Measurements from ENCODE around the gene SLC15A4. TPM values are rescaled to one million over a fixed set of nuclear protein-coding genes. Genes with fewer than 3 reads are reported as not detected.
"Not testable (repeated sequence)": the region's sequence is repeated elsewhere in the genome, so short reads cannot be mapped to it uniquely, and the experiment has no call there.

SLC15A4 gene
- polyA plus RNA-seq, 1 donor: 37.3 TPM

GRCh38 chr12:128848371-128848770 is 24.6 kb upstream of the SLC15A4 start:
- DNase-seq: no peak

- not testable (repeated sequence) for DNase-seq
These were observed 22.9 kb upstream of the SLC15A4 start for GRCh38 chr12:128846671-128847070.

GRCh38 chr12:128844031-128844635 is 20.4 kb upstream of the SLC15A4 start:
- no peak for DNase-seq

- no peak for DNase-seq
These were observed 19.8 kb upstream of the SLC15A4 start for GRCh38 chr12:128843538-128843937.

GRCh38 chr12:128842579-128842978 is 18.8 kb upstream of the SLC15A4 start:
- DNase-seq: no peak

- peak; percentile 27 for DNase-seq
These were observed 17.2 kb upstream of the SLC15A4 start for GRCh38 chr12:128840862-128841468.

GRCh38 chr12:128839885-128840284 is 16.1 kb upstream of the SLC15A4 start:
- not testable (repeated sequence) for DNase-seq

GRCh38 chr12:128833418-128833817 is 9.7 kb upstream of the SLC15A4 start:
- DNase-seq: no peak

GRCh38 chr12:128830505-128830893 is 6.7 kb upstream of the SLC15A4 start:
- no peak for DNase-seq

- no peak for DNase-seq
These were observed 6.2 kb upstream of the SLC15A4 start for GRCh38 chr12:128829861-128830504.

- no peak for DNase-seq
These were observed 4.0 kb upstream of the SLC15A4 start for GRCh38 chr12:128827724-128828123.

GRCh38 chr12:128825835-128826234 is 2.1 kb upstream of the SLC15A4 start:
- DNase-seq: no peak

GRCh38 chr12:128823216-128823915 is 392 bp downstream of the SLC15A4 start:
- DNase-seq: no peak

GRCh38 chr12:128820723-128821432 is 2.9 kb downstream of the SLC15A4 start:
- no peak for DNase-seq

- DNase-seq: no peak
These were observed 3.5 kb downstream of the SLC15A4 start for GRCh38 chr12:128820253-128820652.

- no peak for DNase-seq
These were observed 4.2 kb downstream of the SLC15A4 start for GRCh38 chr12:128819293-128820144.

- no peak for DNase-seq
These were observed 5.4 kb downstream of the SLC15A4 start for GRCh38 chr12:128818065-128819022.

GRCh38 chr12:128817111-128818015 is 6.4 kb downstream of the SLC15A4 start:
- DNase-seq: no peak

- no peak for DNase-seq
These were observed 7.2 kb downstream of the SLC15A4 start for GRCh38 chr12:128816643-128816920.

Measured in left kidney (tissue), 2 donors.